HCT116 (cell line): Measurements from ENCODE around the gene SLC7A11. TPM values are rescaled to one million over a fixed set of nuclear protein-coding genes. Genes with fewer than 3 reads are reported as not detected.

ENCODE experiments used
- ATAC-seq: fragments of 200-7000 bp; cut with Tn5 transposase; 2 replicates; pipeline ENCODE4 v1.9.1; 2020; ENCODE audit warnings: mild to moderate bottlenecking, moderate library complexity
- BruUV-seq: library from RNA; stranded (reverse); fragments of 400-500 nt; replicated peaks from 2 replicates; lab custom pipeline; 2021; lab: Mats Ljungman, UMichigan
- CTCF ChIA-PET: fragments of 300-600 bp; sonication (Branson Sonifier 250); formaldehyde crosslinking; loops from one replicate; lab custom pipeline; 2021; ENCODE audit warnings: antibody characterized with exemption; lab: Charles Lee
- POLR2A ChIA-PET: fragments of 300-600, 350-600 bp; sonication (Branson Sonifier 250); formaldehyde crosslinking; loops from one replicate; lab custom pipeline; 2021; ENCODE audit warnings: antibody characterized with exemption; lab: Charles Lee
- RAD21 ChIA-PET, 2 experiments: fragments of 300-600 bp; sonication (Branson Sonifier 250); formaldehyde crosslinking; loops; one replicate each; lab custom pipeline; 2023; ENCODE audit warnings: low total read pairs in 2 of 2; ENCODE audit not compliant: uncharacterized antibody in 2 of 2, unreplicated experiment in 2 of 2, low non-redundant PET in 1 of 2; lab: Charles Lee
- DNase-seq: peaks from one replicate; pipeline ENCODE4 v3.0.0-alpha.2; 2010; ENCODE audit warnings: low read depth, low spot score
- H2AFZ ChIP-seq: fragments of 200-600 bp; shearing (Covaris generic), sonication (generic); 2 replicates; pipeline ENCODE4 v1.6.1; 2017; ENCODE audit warnings: low read depth, mixed run types, mixed read lengths, antibody characterized with exemption, low read length; ENCODE audit not compliant: poor library complexity, severe bottlenecking
- H3K27ac ChIP-seq: 2 replicates; pipeline ENCODE4 v1.5.1; 2012; ENCODE audit warnings: low read depth, low read length
- H3K27me3 ChIP-seq: fragments of 200-600 bp; sonication (generic); 2 replicates; pipeline ENCODE4 v1.6.1; 2016; ENCODE audit warnings: mixed run types, low read length, mixed read lengths; ENCODE audit not compliant: insufficient read depth
- H3K36me3 ChIP-seq, 2 experiments: fragments of 200-500 bp in 1 of 2; fragments of 200-600 bp in 1 of 2; sonication (Bioruptor generic) in 1 of 2; sonication (generic) in 1 of 2; 2 replicates each; pipeline versions ENCODE4 v1.5.1 to v1.6.1; 2014 to 2016; ENCODE audit warnings: low read length in 2 of 2, inconsistent platforms in 1 of 2, mixed read lengths in 1 of 2, mixed run types in 1 of 2; ENCODE audit not compliant: insufficient read depth in 2 of 2, control insufficient read depth in 1 of 2
- H3K4me1 ChIP-seq, 2 experiments: fragments of 200-600 bp in 1 of 2; sonication (generic) in 1 of 2; 2 replicates each; pipeline versions ENCODE4 v1.5.1 to v1.6.1; 2012 to 2017; ENCODE audit warnings: low read length in 2 of 2, inconsistent platforms in 1 of 2, mild to moderate bottlenecking in 1 of 2, mixed read lengths in 1 of 2, mixed run types in 1 of 2, moderate library complexity in 1 of 2; ENCODE audit not compliant: insufficient read depth in 2 of 2, control insufficient read depth in 1 of 2
- H3K4me2 ChIP-seq: fragments of 200-600 bp; sonication (generic); 2 replicates; pipeline ENCODE4 v1.6.1; 2017; ENCODE audit warnings: mixed run types, low read length, mixed read lengths
- H3K4me3 ChIP-seq, 2 experiments: fragments of 200-600 bp in 1 of 2; sonication (generic) in 1 of 2; replicated peaks in 1 of 2; 2 replicates each; pipeline ENCODE4 v1.5.1; 2011 to 2016; ENCODE audit warnings: low read length in 2 of 2, control low read depth in 1 of 2, low read depth in 1 of 2, mild to moderate bottlenecking in 1 of 2, mixed read lengths in 1 of 2, mixed run types in 1 of 2
- H3K79me2 ChIP-seq: fragments of 200-600 bp; sonication (generic); 2 replicates; pipeline ENCODE4 v1.6.1; 2017; ENCODE audit warnings: mild to moderate bottlenecking, mixed run types, low read length, moderate library complexity, mixed read lengths; ENCODE audit not compliant: insufficient read depth
- H3K9ac ChIP-seq: fragments of 200-600 bp; sonication (generic); 2 replicates; pipeline ENCODE4 v1.6.1; 2016; ENCODE audit warnings: low read length, mixed read lengths
- H3K9me2 ChIP-seq: fragments of 200-600 bp; sonication (generic), shearing (Covaris generic); 2 replicates; pipeline ENCODE4 v1.6.1; 2017; ENCODE audit warnings: mixed run types, mild to moderate bottlenecking, moderate library complexity; ENCODE audit not compliant: insufficient read depth
- H3K9me3 ChIP-seq, 2 experiments: fragments of 200-500 bp in 1 of 2; fragments of 200-600 bp in 1 of 2; sonication (Bioruptor generic) in 1 of 2; sonication (generic) in 1 of 2; 2 replicates each; pipeline ENCODE4 v1.6.1; 2014 to 2017; ENCODE audit warnings: low read length in 2 of 2, mixed read lengths in 2 of 2, inconsistent platforms in 1 of 2, low read depth in 1 of 2, mild to moderate bottlenecking in 1 of 2, mixed run types in 1 of 2, moderate library complexity in 1 of 2; ENCODE audit not compliant: control insufficient read depth in 1 of 2, insufficient read depth in 1 of 2
- H4K20me1 ChIP-seq: fragments of 200-600 bp; sonication (generic), shearing (Covaris generic); 2 replicates; pipeline ENCODE4 v1.6.1; 2017; ENCODE audit warnings: mixed run types, mild to moderate bottlenecking, moderate library complexity; ENCODE audit not compliant: insufficient read depth
- CBX3 ChIP-seq: IDR thresholded peaks from 2 replicates; pipeline ENCODE4 v1.6.1; 2012; ENCODE audit warnings: low read depth
- EZH2phosphoT487 ChIP-seq: fragments of 200-600 bp; IDR thresholded peaks from 2 replicates; pipeline ENCODE4 v1.6.1; 2018; ENCODE audit warnings: antibody characterized with exemption, borderline replicate concordance
- FOSL1 ChIP-seq: IDR thresholded peaks from 2 replicates; pipeline ENCODE4 v1.6.1; 2012; ENCODE audit warnings: low read depth
- POLR2A ChIP-seq: IDR thresholded peaks from 2 replicates; pipeline ENCODE4 v1.7.0; 2011; ENCODE audit warnings: borderline replicate concordance; ENCODE audit not compliant: insufficient read depth, insufficient read length; ENCODE audit errors: extremely low read depth
- RAD21 ChIP-seq: IDR thresholded peaks from 2 replicates; pipeline ENCODE4 v1.6.1; 2012; ENCODE audit warnings: low read depth, mild to moderate bottlenecking
- SIN3A ChIP-seq: IDR thresholded peaks from 2 replicates; pipeline ENCODE4 v1.6.1; 2012; ENCODE audit warnings: low read depth
- SP1 ChIP-seq: IDR thresholded peaks from 2 replicates; pipeline ENCODE4 v1.6.1; 2012; ENCODE audit warnings: low read depth
- TCF7L2 ChIP-seq: IDR thresholded peaks from 2 replicates; pipeline ENCODE4 v1.7.0; 2011; ENCODE audit warnings: borderline replicate concordance, inconsistent platforms; ENCODE audit not compliant: insufficient read depth, insufficient read length; ENCODE audit errors: extremely low read depth
- YY1 ChIP-seq: IDR thresholded peaks from 2 replicates; pipeline ENCODE4 v1.6.1; 2011; ENCODE audit warnings: low read length, low read depth, moderate library complexity, mild to moderate bottlenecking; ENCODE audit not compliant: insufficient replicate concordance; ENCODE audit errors: extremely low read depth
- ZFX ChIP-seq: fragments of 450-650 bp; IDR thresholded peaks from 2 replicates; pipeline ENCODE4 v1.6.1; 2017
- intact Hi-C: fragments of 100-400 bp; cut with micrococcal nuclease; formaldehyde crosslinking; loops from 2 replicates; pipeline ENCODE4 v1.10.0; 2022
- total RNA-seq: library from RNA; stranded (reverse); gene quantifications from one replicate; pipeline ENCODE4 v1.2.1, GENCODE V29; 2021; ENCODE audit not compliant: unreplicated experiment
- TF ChIP-seq, protein P1 (sequence below): IDR thresholded peaks from 2 replicates; pipeline ENCODE4 v1.6.1; 2012
- TF ChIP-seq, protein P2 (sequence below), 3 experiments: fragments of 200-600 bp in 1 of 3; sonication (generic) in 1 of 3; IDR thresholded peaks in 2 of 3; conservative IDR thresholded peaks in 1 of 3; 2 replicates each; pipeline ENCODE4 v1.5.1; 2012 to 2017; ENCODE audit warnings: low read depth in 2 of 3, low read length in 2 of 3, antibody characterized with exemption in 1 of 3, borderline replicate concordance in 1 of 3, control low read depth in 1 of 3, mild to moderate bottlenecking in 1 of 3, mixed read lengths in 1 of 3, mixed run types in 1 of 3, moderate library complexity in 1 of 3; ENCODE audit not compliant: insufficient read depth in 1 of 3

SLC7A11 gene
- total RNA-seq, 1 experiment from 2014 or later = 45.8 TPM

DNA sequence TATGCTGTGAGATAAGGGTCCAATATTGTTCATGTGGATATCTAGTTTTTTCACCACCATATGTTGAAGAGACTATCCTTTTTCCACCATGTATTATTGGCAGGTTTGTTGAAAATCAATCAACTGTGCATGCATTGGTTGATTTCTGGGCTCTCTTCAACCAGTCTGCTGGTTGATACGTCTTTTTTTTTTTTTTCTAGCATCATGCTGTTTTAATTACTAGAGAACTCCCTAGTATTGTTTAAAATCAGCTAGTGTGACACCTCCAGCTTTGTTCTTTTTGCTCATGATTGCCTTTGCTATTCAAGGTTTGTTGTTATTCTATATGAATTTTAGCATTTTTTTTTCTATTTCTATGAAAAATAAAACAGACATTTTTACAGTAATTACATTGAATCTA, 123.9 kb downstream of the SLC7A11 start:
- intact Hi-C loops = no loop called here
- H2AFZ ChIP-seq = no peak overlapping the region
- no peaks in the 10 kb centered on the region for H3K36me3 ChIP-seq
- TF ChIP-seq SP1 (no peak), FOSL1 (no peak), EZH2phosphoT487 (no peak), SIN3A (no peak), YY1 (no peak), CBX3 (no peak), TCF7L2 (no peak), ZFX (no peak), POLR2A (no peak), RAD21 (no peak)
- TF ChIP-seq, protein P1, sequence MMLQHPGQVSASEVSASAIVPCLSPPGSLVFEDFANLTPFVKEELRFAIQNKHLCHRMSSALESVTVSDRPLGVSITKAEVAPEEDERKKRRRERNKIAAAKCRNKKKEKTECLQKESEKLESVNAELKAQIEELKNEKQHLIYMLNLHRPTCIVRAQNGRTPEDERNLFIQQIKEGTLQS = no peak
- TF ChIP-seq, protein P2, sequence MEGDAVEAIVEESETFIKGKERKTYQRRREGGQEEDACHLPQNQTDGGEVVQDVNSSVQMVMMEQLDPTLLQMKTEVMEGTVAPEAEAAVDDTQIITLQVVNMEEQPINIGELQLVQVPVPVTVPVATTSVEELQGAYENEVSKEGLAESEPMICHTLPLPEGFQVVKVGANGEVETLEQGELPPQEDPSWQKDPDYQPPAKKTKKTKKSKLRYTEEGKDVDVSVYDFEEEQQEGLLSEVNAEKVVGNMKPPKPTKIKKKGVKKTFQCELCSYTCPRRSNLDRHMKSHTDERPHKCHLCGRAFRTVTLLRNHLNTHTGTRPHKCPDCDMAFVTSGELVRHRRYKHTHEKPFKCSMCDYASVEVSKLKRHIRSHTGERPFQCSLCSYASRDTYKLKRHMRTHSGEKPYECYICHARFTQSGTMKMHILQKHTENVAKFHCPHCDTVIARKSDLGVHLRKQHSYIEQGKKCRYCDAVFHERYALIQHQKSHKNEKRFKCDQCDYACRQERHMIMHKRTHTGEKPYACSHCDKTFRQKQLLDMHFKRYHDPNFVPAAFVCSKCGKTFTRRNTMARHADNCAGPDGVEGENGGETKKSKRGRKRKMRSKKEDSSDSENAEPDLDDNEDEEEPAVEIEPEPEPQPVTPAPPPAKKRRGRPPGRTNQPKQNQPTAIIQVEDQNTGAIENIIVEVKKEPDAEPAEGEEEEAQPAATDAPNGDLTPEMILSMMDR (IDR thresholded peaks at IDR 0.05 in 2 of 3, conservative IDR thresholded peaks at IDR 0.05 in 1 of 3; ENCODE audit: borderline replicate concordance in 1 of 3, insufficient read depth in 1 of 3, low read depth in 2 of 3, low read length in 2 of 3) = no peak
- TF ChIP-seq, all 23 proteins: peak for 0
- ChIA-PET CTCF (no interaction called here), POLR2A (no interaction called here), RAD21 (no interaction called here)
- DNase-seq (no peak), ATAC-seq (no peak)
- Histone ChIP-seq H4K20me1 (no peaks in the 10 kb centered on the region), H3K27me3 (no peaks in the 10 kb centered on the region), H3K9me2 (no peaks in the 10 kb centered on the region), H3K79me2 (no peaks in the 10 kb centered on the region), H3K9ac (no peak overlapping the region), H3K27ac (no peak overlapping the region), H3K4me1 (no peaks in the 10 kb centered on the region), H3K4me2 (no peak overlapping the region), H3K4me3 (no peak overlapping the region), H3K9me3 (no peaks in the 10 kb centered on the region)
- BruUV-seq = no TSS peak
